GM23338 (cell line): ENCODE data around the gene PSMA7. TPM values are rescaled to one million over a fixed set of nuclear protein-coding genes. Genes with fewer than 3 reads are reported as not detected.
"Not testable (repeated sequence)": the region's sequence is repeated elsewhere in the genome, so short reads cannot be mapped to it uniquely, and the experiment has no call there.

Source experiments
- ATAC-seq: fragments of 200-7000 bp; cut with Tn5 transposase; 3 replicates; pipeline ENCODE4 v1.9.1; 2020
- DNase-seq: peaks from one replicate; pipeline ENCODE4 v3.0.0-alpha.2; 2015; ENCODE audit warnings: low spot score
- H2AFZ ChIP-seq: fragments of 200-600 bp; sonication (generic); 2 replicates; pipeline ENCODE4 v1.8.0; 2016; ENCODE audit warnings: antibody characterized with exemption, mild to moderate bottlenecking, moderate library complexity
- H3F3A ChIP-seq: fragments of 200-600 bp; sonication (generic); replicated peaks from 2 replicates; pipeline ENCODE4 v1.8.0; 2017; ENCODE audit warnings: antibody characterized with exemption, mixed run types, low read depth
- H3K27ac ChIP-seq: fragments of 200-600 bp; sonication (generic); 2 replicates; pipeline ENCODE4 v1.6.1; 2016; ENCODE audit warnings: low read depth
- H3K27me3 ChIP-seq: fragments of 200-600 bp; sonication (generic); 2 replicates; pipeline ENCODE4 v1.8.0; 2016; ENCODE audit warnings: mild to moderate bottlenecking, mixed run types, moderate library complexity; ENCODE audit not compliant: insufficient read depth
- H3K36me3 ChIP-seq: fragments of 200-600 bp; sonication (generic); 2 replicates; pipeline ENCODE4 v1.8.0; 2016; ENCODE audit warnings: mild to moderate bottlenecking; ENCODE audit not compliant: insufficient read depth
- H3K4me1 ChIP-seq: fragments of 200-600 bp; sonication (generic); 2 replicates; pipeline ENCODE4 v1.8.0; 2016; ENCODE audit warnings: mild to moderate bottlenecking, moderate library complexity; ENCODE audit not compliant: insufficient read depth
- H3K4me2 ChIP-seq: fragments of 200-600 bp; sonication (generic); 2 replicates; pipeline ENCODE4 v1.7.1; 2017; ENCODE audit warnings: mixed run types
- H3K4me3 ChIP-seq: fragments of 200-600 bp; sonication (generic); 2 replicates; pipeline ENCODE4 v1.6.1; 2016; ENCODE audit warnings: mixed run types
- H3K79me2 ChIP-seq: fragments of 200-600 bp; sonication (generic); replicated peaks from 2 replicates; pipeline ENCODE4 v1.8.0; 2017; ENCODE audit warnings: mild to moderate bottlenecking; ENCODE audit not compliant: insufficient read depth
- H3K9me2 ChIP-seq: fragments of 200-600 bp; sonication (generic); 2 replicates; pipeline ENCODE4 v1.8.0; 2017; ENCODE audit not compliant: insufficient read depth
- H4K20me1 ChIP-seq: fragments of 200-600 bp; sonication (generic); replicated peaks from 2 replicates; pipeline ENCODE4 v1.8.0; 2017; ENCODE audit warnings: mild to moderate bottlenecking; ENCODE audit not compliant: insufficient read depth
- H3K27ac Mint-ChIP-seq: 2 replicates; pipeline ENCODE4 v1.8.0; 2020; ENCODE audit warnings: inconsistent platforms, mild to moderate bottlenecking, moderate library complexity, mixed read lengths
- H3K27me3 Mint-ChIP-seq: 3 replicates; pipeline ENCODE4 v1.8.0; 2022; ENCODE audit warnings: low read depth, mild to moderate bottlenecking, moderate library complexity, mixed read lengths, inconsistent platforms; ENCODE audit not compliant: insufficient read depth, poor library complexity
- H3K36me3 Mint-ChIP-seq: 3 replicates; pipeline ENCODE4 v1.8.0; 2021; ENCODE audit warnings: low read depth, mild to moderate bottlenecking, inconsistent platforms, moderate library complexity, mixed read lengths
- H3K4me1 Mint-ChIP-seq: 3 replicates; pipeline ENCODE4 v1.8.0; 2020; ENCODE audit warnings: mild to moderate bottlenecking, inconsistent platforms, mixed read lengths
- H3K4me3 Mint-ChIP-seq: 3 replicates; pipeline ENCODE4 v1.8.0; 2021; ENCODE audit warnings: moderate library complexity, mild to moderate bottlenecking, inconsistent platforms, mixed read lengths
- H3K9me3 Mint-ChIP-seq: 3 replicates; pipeline ENCODE4 v1.8.0; 2020; ENCODE audit warnings: moderate library complexity, mild to moderate bottlenecking, inconsistent platforms, mixed read lengths
- JUNB ChIP-seq: IDR thresholded peaks from one replicate; pipeline ENCODE4 v1.6.1; 2016; ENCODE audit warnings: antibody characterized with exemption; ENCODE audit not compliant: unreplicated experiment
- polyA plus RNA-seq: library from polyadenylated mRNA; unstranded; fragments of >200 nt; fragmentation: Nextera tagmentation; extraction: Ambion mirVana; gene quantifications from 2 replicates; pipeline ENCODE4 v1.2.1, GENCODE V29; 2016
- total RNA-seq: library from RNA; depleted of rRNA; stranded (reverse); fragments of >200 nt; shearing (Covaris generic); gene quantifications from 2 replicates; pipeline ENCODE4 v1.2.3, GENCODE V29; 2014
- TF ChIP-seq, protein P1 (sequence below): fragments of 250-450 bp; sonication (Bioruptor Pico); IDR thresholded peaks from 2 replicates; pipeline ENCODE4 v1.5.0; 2020; ENCODE audit warnings: mild to moderate bottlenecking, moderate library complexity

Gene PSMA7
- total and polyA plus RNA-seq, 2 experiments from 2014 or later: 357 to 628 TPM

DNA sequence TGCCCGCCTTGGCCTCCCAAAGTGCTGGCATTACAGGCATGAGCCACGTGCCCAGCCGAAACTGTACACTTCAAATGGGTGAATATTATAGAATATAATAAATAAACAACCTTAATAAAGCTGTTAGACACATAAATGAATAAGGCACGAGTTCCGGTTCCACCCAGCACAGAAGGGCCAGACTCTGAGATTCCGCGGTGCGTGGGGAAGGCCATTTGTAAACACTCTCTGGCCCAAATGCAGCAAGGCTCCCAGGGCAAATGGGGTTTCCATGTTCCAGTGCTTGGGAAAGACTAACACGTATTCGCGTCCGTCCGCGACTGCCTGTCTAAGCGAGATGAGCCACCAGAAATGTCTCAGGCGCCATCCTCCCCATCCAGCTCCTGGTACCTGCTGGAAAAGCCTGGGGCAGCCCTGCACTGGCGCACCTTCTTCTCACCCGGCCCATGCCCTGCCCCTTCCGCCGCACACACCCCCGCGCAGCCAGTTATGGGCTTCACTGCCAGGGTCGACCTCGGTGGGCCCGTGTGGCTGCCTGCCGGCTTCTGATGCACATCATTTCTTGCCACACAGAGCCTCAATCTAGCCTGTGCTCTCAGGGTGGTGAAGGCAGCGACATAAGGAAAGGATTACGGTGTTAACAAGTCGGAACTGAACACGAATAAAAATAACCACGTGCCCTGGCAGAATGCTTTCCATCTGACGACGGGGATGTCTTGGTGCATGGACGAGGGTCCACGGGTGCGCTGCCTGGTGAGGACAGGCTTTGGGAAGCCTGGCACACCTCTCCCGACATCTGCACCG, 26.4 kb downstream of the PSMA7 start (continued):
- TF ChIP-seq, protein P1, sequence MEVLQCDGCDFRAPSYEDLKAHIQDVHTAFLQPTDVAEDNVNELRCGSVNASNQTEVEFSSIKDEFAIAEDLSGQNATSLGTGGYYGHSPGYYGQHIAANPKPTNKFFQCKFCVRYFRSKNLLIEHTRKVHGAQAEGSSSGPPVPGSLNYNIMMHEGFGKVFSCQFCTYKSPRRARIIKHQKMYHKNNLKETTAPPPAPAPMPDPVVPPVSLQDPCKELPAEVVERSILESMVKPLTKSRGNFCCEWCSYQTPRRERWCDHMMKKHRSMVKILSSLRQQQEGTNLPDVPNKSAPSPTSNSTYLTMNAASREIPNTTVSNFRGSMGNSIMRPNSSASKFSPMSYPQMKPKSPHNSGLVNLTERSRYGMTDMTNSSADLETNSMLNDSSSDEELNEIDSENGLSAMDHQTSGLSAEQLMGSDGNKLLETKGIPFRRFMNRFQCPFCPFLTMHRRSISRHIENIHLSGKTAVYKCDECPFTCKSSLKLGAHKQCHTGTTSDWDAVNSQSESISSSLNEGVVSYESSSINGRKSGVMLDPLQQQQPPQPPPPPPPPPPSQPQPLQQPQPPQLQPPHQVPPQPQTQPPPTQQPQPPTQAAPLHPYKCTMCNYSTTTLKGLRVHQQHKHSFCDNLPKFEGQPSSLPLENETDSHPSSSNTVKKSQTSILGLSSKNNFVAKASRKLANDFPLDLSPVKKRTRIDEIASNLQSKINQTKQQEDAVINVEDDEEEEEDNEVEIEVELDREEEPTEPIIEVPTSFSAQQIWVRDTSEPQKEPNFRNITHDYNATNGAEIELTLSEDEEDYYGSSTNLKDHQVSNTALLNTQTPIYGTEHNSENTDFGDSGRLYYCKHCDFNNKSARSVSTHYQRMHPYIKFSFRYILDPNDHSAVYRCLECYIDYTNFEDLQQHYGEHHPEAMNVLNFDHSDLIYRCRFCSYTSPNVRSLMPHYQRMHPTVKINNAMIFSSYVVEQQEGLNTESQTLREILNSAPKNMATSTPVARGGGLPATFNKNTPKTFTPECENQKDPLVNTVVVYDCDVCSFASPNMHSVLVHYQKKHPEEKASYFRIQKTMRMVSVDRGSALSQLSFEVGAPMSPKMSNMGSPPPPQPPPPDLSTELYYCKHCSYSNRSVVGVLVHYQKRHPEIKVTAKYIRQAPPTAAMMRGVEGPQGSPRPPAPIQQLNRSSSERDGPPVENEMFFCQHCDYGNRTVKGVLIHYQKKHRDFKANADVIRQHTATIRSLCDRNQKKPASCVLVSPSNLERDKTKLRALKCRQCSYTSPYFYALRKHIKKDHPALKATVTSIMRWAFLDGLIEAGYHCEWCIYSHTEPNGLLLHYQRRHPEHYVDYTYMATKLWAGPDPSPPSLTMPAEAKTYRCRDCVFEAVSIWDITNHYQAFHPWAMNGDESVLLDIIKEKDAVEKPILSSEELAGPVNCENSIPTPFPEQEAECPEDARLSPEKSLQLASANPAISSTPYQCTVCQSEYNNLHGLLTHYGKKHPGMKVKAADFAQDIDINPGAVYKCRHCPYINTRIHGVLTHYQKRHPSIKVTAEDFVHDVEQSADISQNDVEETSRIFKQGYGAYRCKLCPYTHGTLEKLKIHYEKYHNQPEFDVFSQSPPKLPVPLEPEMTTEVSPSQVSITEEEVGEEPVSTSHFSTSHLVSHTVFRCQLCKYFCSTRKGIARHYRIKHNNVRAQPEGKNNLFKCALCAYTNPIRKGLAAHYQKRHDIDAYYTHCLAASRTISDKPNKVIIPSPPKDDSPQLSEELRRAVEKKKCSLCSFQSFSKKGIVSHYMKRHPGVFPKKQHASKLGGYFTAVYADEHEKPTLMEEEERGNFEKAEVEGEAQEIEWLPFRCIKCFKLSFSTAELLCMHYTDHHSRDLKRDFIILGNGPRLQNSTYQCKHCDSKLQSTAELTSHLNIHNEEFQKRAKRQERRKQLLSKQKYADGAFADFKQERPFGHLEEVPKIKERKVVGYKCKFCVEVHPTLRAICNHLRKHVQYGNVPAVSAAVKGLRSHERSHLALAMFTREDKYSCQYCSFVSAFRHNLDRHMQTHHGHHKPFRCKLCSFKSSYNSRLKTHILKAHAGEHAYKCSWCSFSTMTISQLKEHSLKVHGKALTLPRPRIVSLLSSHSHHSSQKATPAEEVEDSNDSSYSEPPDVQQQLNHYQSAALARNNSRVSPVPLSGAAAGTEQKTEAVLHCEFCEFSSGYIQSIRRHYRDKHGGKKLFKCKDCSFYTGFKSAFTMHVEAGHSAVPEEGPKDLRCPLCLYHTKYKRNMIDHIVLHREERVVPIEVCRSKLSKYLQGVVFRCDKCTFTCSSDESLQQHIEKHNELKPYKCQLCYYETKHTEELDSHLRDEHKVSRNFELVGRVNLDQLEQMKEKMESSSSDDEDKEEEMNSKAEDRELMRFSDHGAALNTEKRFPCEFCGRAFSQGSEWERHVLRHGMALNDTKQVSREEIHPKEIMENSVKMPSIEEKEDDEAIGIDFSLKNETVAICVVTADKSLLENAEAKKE: no peak
- TF ChIP-seq JUNB: no peak

DNA sequence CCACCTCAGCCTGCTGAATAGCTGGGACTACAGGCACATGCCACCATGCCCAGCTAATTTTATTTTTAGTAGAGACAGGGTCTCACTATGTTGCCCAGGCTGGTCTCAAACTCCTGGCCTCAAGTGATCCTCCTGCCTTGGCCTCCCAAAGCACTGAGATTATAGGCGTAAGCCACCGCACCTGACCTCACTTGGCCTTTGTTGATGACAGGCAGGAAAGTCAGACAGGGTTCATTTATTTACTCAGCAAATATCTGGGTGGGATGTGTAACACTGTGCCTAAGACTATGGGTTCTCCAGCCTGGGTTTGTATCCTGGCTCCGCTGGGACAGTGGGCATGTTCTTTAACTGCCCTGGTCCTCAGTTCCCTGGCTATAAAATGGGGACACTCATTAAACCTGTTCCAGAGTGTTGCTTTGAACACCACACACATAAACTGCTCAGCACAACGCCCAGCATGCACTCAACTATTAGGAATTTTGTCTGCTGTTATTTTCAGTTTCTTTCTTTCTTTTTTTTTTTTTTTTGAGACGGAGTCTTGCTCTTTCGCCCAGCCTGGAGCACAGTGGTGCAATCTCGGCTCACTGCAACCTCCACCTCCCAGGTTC, 27.3 kb downstream of the PSMA7 start:
- Mint-ChIP-seq H3K27me3 (peaks cover 11% of the 10 kb centered on the region), H3K9me3 (peaks cover 14% of the 10 kb centered on the region), H3K4me1 (peaks cover 24% of the 10 kb centered on the region)
- not testable (repeated sequence) for H3K27ac ChIP-seq, DNase-seq, H3K79me2 ChIP-seq, H3K4me2 ChIP-seq, ATAC-seq, H3K4me3 ChIP-seq, H3K27ac Mint-ChIP-seq, H2AFZ ChIP-seq, H3K36me3 Mint-ChIP-seq, H3K36me3 ChIP-seq, H3F3A ChIP-seq, H3K4me3 Mint-ChIP-seq, H3K4me1 ChIP-seq, H3K27me3 ChIP-seq, H3K9me2 ChIP-seq, H4K20me1 ChIP-seq
